HG03571 (cell line): Measurements from ENCODE around the gene TRRAP.

ENCODE experiments used
- ATAC-seq: cut with Tn5 transposase; IDR thresholded peaks from one replicate; pipeline ENCODE4 v1.9.1; 2021; ENCODE audit not compliant: unreplicated experiment

The TRRAP gene

GRCh38 chr7:99004216-99004615, 125.9 kb downstream of the TRRAP start:
- ATAC-seq, result no peak

- no peak for ATAC-seq
These were observed 126.6 kb downstream of the TRRAP start for GRCh38 chr7:99004781-99005500.

- ATAC-seq, result no peak
These were observed 127.4 kb downstream of the TRRAP start for GRCh38 chr7:99005776-99006175.

- no peak for ATAC-seq
These were observed 128.6 kb downstream of the TRRAP start for GRCh38 chr7:99006739-99007424.

- no peak for ATAC-seq
These were observed 129.9 kb downstream of the TRRAP start for GRCh38 chr7:99008181-99008631.

GRCh38 chr7:99008921-99009530, 130.7 kb downstream of the TRRAP start:
- no peak for ATAC-seq

GRCh38 chr7:99010281-99010680, 131.9 kb downstream of the TRRAP start:
- ATAC-seq, result no peak

- no peak for ATAC-seq
These were observed 133.0 kb downstream of the TRRAP start for GRCh38 chr7:99011341-99011705.

GRCh38 chr7:99011706-99012404, 133.5 kb downstream of the TRRAP start:
- ATAC-seq, result no peak

- no peak for ATAC-seq
These were observed 134.4 kb downstream of the TRRAP start for GRCh38 chr7:99012722-99013121.

- no peak for ATAC-seq
These were observed 135.2 kb downstream of the TRRAP start for GRCh38 chr7:99013266-99014112.

GRCh38 chr7:99014113-99014985, 136.0 kb downstream of the TRRAP start:
- no peak for ATAC-seq

GRCh38 chr7:99016196-99016595, 137.9 kb downstream of the TRRAP start:
- ATAC-seq, result no peak

- ATAC-seq, result no peak
These were observed 141.4 kb downstream of the TRRAP start for GRCh38 chr7:99019523-99020412.

- ATAC-seq, result no peak
These were observed 142.0 kb downstream of the TRRAP start for GRCh38 chr7:99020413-99020715.

- ATAC-seq, result no peak
These were observed 143.7 kb downstream of the TRRAP start for GRCh38 chr7:99021941-99022560.

- no peak for ATAC-seq
These were observed 145.7 kb downstream of the TRRAP start for GRCh38 chr7:99024066-99024465.

- ATAC-seq, result no peak
These were observed 148.9 kb downstream of the TRRAP start for GRCh38 chr7:99027241-99027640.
